HG03159 (cell line): ENCODE measurements around the gene CDKN2B.

Experiments
- ATAC-seq: cut with Tn5 transposase; IDR thresholded peaks from one replicate; pipeline ENCODE4 v1.9.1; 2021; ENCODE audit warnings: mild to moderate bottlenecking, moderate library complexity; ENCODE audit not compliant: unreplicated experiment

Gene CDKN2B

GRCh38 chr9:21995006-21995665 is 14.0 kb downstream of the CDKN2B start:
- peak; percentile 90 for ATAC-seq

- ATAC-seq: peak; percentile 37
Measured at GRCh38 chr9:21994556-21995005, 14.5 kb downstream of the CDKN2B start, which contains the start of gene CDKN2B-AS1. CDKN2B-AS1 (plus strand) TSS chr9:21994791.

GRCh38 chr9:21993893-21994555 is 15.1 kb downstream of the CDKN2B start, which contains the start of gene CDKN2A:
CDKN2A (minus strand) TSS chr9:21994392.
- ATAC-seq: peak; percentile 37

GRCh38 chr9:21993007-21993406 is 16.1 kb downstream of the CDKN2B start:
- ATAC-seq: no peak

GRCh38 chr9:21991072-21991959 is 17.8 kb downstream of the CDKN2B start:
- ATAC-seq: no peak

GRCh38 chr9:21989440-21990189 is 19.5 kb downstream of the CDKN2B start:
- ATAC-seq: no peak

- no peak for ATAC-seq
Measured at GRCh38 chr9:21988056-21988990, 20.8 kb downstream of the CDKN2B start.

- ATAC-seq: peak; percentile 78
Measured at GRCh38 chr9:21985964-21986667, 23.0 kb downstream of the CDKN2B start.

GRCh38 chr9:21984101-21984500 is 25.0 kb downstream of the CDKN2B start:
- ATAC-seq: no peak

GRCh38 chr9:21983561-21983935 is 25.6 kb downstream of the CDKN2B start:
- ATAC-seq: no peak

GRCh38 chr9:21982861-21983560 is 26.1 kb downstream of the CDKN2B start:
- no peak for ATAC-seq

GRCh38 chr9:21982391-21982790 is 26.7 kb downstream of the CDKN2B start:
- no peak for ATAC-seq

- ATAC-seq: no peak
Measured at GRCh38 chr9:21976334-21976875, 32.7 kb downstream of the CDKN2B start.

GRCh38 chr9:21974722-21975409 is 34.2 kb downstream of the CDKN2B start:
- peak; percentile 55 for ATAC-seq

- ATAC-seq: no peak
Measured at GRCh38 chr9:21974343-21974721, 34.8 kb downstream of the CDKN2B start.

GRCh38 chr9:21972361-21972760 is 36.7 kb downstream of the CDKN2B start:
- no peak for ATAC-seq

GRCh38 chr9:21970800-21971640 is 38.1 kb downstream of the CDKN2B start:
- no peak for ATAC-seq
